GM18505 (cell line): ENCODE measurements around the gene GPC6.
"Not testable (repeated sequence)": the region's sequence is repeated elsewhere in the genome, so short reads cannot be mapped to it uniquely, and the experiment has no call there.

Source experiments
- ATAC-seq: cut with Tn5 transposase; IDR thresholded peaks from one replicate; pipeline ENCODE4 v1.9.1; 2021; ENCODE audit not compliant: unreplicated experiment
- POLR2A ChIP-seq: IDR thresholded peaks from 4 replicates; pipeline ENCODE4 v1.6.1; 2011; ENCODE audit warnings: borderline replicate concordance; ENCODE audit not compliant: insufficient read depth, insufficient read length; ENCODE audit errors: extremely low read depth

The GPC6 gene

DNA sequence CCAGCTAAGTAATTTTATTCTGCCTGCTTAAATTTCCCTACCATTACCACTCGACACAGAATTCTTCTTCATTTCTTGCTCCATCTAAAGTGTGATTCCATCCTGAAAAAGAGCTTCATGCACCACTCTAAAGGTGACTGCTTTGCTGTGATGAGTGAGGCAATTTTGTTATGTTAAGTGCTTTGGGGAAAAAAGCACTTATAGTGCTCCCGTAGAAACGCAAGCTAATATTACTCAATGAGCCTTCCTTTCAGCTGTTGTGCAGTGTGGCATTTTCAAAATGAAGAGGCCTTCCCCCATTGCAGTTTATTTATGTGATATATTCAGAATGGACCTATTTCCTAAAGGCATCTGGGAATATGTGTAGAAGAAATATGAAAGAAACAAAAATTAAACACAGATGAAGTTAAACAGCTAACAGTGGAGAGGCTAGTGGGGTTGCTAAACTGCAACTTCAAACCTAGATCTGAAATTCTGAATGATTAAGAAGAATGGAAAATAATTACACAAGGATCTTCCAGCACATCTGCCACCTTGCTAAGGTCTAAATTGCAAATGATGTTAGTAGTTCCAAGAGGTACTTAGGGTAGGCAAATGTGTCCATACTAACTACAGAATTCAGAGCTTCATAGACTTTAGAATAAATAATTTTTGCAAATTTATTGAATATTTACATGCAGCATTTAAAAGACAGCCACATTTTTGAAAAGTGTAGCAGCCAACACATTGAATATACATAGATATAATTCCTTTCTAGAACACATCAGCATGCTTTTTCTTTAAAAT lies 1041.2 kb downstream of the GPC6 start:
- no peak for TF ChIP-seq POLR2A
- ATAC-seq: no peak

DNA sequence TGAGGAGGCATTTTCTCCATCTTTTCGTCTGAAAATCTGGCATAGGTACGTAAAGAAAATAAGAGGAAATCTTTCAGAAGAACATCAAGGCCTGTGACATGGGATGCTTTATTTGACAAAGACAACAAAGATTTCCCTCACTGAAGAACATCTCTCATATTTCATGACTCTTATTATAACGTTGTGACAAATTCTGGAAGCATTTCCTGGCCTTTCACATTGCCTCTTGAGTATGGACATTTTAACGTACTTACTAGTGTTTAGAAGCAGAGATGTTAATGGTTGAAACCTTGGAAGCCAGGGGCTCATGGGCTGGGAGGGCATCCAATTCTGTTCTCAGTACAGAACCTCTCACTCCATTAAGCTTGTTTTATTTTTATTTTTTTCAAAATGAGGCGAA lies 1042.1 kb downstream of the GPC6 start:
- TF ChIP-seq POLR2A: no peak
- no peak for ATAC-seq

DNA sequence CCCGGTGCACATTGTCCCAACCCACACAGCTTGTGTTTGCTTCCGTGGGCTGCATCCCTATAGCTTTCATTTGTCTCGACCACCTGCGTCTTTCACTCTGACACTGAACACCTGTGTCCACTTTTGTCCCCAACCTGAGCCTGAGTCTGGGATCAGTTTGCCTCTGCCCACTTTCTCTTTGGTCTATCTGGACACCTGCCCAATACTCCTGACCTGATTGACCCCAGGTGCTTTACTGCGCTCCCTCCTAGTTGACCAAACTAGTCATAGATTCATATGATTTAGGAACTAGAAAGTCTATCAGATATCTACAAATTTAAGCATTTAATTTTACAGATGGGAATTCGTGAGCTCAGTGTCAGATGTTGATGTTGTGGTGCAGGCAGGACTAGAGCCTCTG lies 1043.0 kb downstream of the GPC6 start:
- ATAC-seq: no peak
- TF ChIP-seq POLR2A: no peak

DNA sequence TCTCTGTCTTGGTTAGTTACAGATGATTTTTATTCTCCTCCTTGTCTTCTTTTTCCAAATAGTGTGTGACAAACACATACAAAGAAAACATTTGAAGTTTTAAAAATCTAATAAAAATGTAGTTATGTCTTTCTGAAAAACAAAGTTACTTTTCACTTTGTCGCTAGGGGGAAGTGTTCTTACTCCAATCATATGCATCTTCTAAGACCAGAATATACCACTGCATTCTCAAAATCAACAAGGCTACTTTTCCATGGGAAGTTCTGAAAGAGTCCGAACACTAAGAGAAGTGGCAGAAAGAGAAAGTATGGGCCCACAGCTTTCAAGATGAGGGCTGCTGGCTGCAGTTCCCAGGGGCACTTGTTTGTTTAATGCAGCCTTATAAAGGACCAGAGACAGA lies 1043.9 kb downstream of the GPC6 start:
- no peak for TF ChIP-seq POLR2A
- no peak for ATAC-seq

DNA sequence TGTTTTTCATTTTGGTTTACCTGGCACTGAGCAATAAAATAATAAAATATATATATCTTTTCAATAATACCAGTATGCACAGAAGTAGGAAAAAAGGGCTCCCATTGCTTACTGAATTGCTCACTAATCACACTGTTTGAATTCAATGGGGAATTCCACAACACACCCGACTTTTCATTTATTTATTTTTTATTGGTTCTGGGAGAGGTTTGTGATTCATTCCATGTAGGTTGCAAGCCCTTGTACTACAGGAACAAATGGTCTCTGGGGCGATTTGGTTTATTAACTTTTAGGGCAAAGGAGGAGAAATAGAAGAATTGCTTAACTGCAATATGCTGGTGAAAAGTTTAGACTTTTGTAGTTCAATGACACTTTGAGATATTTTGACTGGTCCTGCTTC lies 1045.4 kb downstream of the GPC6 start:
- no peak for ATAC-seq
- no peak for TF ChIP-seq POLR2A

DNA sequence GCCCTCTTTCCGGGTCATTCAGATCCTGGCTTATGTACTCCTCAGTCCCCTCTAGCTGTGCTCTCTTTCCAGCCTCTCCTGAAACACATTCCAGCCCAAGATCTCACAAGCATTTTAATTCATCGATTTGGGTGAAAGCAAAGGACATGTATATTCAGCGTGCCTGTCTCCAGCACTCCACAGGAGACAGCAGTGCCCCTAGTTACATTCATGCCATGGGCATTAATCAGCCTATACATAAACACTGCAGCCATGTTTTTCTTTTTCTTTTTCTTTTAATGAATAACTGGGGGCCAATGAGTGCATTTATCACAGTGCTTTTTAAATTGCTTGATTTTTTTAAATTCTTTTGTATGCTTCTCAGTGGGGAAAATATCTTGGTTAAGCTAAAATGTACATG lies 1053.7 kb downstream of the GPC6 start:
- TF ChIP-seq POLR2A: no peak
- ATAC-seq: no peak

DNA sequence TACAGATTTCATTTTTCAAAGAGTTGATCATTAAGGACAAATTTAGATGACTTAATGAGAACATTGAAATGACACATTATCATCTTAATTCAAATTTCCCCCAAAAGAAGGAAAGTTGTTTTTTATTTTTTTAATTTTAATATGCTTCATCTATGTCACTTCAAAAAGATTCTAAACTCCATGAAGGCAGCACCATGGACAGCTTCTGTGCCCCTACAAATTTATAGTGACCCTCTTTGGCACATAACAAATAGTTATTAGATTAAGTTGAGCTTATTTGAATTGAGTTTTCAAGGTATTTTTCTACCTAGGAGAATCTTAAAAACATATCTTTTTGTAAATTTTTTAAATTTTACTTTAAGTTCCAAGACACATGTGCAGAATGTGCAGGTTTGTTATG lies 1054.2 kb downstream of the GPC6 start:
- no peak for TF ChIP-seq POLR2A
- no peak for ATAC-seq

DNA sequence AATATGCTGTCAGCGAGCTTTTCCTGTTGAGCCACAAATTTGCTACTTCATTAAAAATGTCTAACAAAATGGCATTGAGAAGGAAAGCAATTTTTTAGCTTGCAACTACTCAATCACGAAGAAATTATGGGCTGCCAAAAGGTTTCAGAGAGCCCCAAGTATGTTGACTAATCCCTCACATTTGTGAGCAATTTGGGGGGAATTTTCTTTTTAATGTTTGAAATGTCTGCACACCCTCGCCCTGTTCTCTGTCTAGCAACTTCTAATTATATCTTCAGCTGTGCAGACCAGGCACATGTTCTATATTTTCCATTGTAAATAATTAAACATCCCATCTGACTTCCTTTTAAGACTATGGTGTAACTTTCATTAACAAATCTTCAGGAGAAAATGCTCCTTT lies 1060.0 kb downstream of the GPC6 start:
- no peak for ATAC-seq

DNA sequence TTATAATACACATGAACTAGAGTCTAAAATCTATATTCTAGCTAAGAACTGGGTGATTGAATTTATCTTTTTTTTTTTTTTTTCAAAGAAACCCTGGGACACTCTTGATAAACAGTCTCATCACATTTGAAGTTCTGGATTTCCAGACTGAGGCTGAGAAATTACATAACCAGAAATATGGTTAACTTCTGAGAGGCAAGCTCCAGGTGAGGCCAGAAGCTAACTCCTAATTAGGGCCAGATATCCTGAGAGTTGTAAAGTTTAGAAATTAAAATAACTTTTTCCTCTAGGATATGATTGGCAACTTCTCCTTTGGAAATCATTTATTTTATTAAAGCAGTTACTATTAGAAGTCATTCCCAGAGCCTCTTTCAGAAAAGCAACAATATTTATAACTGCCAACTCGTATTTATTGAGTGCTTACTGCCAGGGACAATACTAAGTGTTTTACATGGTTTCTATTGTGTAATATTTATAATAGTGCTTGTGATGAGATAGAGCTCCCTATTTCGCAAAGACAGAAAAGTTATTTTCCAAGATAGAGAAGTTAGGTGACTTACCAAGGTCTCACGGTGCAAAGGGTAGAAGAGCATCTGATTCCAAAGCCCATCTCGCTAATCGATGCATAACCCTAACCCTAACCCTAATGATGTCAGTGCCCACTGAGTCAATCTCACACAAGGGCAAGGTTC lies 1065.2 kb downstream of the GPC6 start:
- no peak for TF ChIP-seq POLR2A
- no peak for ATAC-seq

More for the DNA sequence above, 1060.0 kb downstream of the GPC6 start:
- TF ChIP-seq POLR2A: no peak

DNA sequence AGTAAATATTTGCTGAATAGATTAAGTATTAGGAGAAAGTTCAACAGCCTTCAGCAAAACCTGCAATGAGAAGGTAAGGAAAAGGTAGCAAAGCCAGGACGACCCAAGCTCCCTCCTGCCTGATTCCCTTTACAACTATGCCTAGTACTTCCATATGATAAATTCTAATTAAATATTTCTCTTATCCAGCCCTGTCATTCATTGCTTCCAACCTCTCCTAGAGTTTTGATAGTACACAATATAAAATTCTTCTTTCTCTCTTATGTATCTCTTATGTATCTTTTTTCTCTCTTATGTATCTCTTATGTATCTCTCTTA lies 1065.7 kb downstream of the GPC6 start:
- ATAC-seq: no peak
- TF ChIP-seq POLR2A: no peak

DNA sequence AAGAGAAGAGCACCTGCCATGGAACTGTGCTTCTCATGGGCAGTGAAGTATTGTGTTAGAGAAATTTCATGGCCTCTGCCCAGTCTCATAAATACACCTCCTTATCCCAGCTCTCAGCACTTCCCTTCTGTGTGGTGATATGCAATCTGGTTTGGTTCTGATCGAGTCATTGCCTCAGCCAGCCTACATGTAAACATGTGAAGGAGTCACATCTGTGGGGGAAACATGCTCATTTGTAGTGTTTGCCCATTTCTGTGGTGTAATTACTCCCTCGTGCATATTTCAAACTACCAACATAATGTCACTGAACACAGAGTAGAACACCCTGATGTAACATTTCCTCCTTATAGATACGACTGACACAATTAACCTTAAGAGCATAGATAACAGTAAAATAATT lies 1069.9 kb downstream of the GPC6 start:
- ATAC-seq: no peak
- TF ChIP-seq POLR2A: no peak

DNA sequence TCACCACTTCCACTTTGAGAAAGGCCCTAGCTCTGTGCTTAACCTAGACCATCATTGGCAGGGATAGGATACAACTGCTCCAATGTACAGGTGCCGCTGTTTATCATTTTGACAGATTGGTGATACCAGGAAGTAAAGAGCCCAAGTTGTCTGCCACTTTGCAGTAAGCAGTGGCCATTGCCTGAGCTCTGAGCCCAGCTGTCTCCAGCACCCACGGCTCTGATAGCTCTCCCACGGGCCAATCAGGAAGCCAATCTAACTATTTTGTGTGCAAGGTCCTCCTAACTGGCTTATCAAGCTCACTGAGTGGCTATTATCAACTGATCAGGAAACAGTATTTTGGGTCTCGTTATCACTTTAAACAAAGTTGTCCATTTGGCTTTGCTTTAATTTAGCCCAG lies 1071.7 kb downstream of the GPC6 start:
- no peak for TF ChIP-seq POLR2A
- ATAC-seq: no peak

DNA sequence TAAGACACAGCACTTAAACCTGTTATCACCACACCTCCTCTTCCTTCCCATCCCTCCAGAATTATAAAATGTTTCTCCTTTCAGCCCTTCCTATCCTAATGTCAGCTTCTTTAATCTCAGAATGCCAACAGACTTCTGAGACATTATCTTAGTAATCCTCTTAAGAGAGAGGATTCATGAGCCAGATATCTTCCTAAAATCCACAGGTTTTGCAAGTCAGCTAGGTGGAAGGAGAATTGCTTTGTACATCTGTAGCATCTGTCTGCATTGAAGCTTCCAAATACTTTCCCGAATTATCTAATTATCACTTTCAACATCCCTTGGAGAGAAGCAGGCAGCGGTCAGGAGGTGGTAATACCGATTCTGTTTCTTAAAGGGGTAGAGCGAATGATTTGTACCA lies 1073.8 kb downstream of the GPC6 start:
- TF ChIP-seq POLR2A: no peak
- ATAC-seq: no peak

DNA sequence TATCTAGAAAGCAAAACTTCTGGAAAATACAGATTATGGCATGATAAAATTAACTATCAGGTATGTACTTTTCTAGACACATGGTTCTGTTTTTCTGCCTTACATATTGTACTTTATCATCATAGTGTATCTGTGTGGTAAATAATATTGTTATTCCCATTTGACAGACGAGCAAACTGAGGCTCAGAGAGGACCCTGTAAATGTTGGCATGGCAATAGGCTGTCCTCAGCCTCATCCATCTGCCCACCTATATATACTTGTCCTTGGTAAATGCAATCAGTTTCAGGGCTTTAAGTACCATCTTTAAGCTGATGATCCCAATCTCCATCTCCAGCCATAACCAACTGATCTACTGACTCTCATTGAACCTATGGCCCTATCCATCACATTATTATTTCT lies 1074.9 kb downstream of the GPC6 start:
- no peak for TF ChIP-seq POLR2A
- no peak for ATAC-seq

DNA sequence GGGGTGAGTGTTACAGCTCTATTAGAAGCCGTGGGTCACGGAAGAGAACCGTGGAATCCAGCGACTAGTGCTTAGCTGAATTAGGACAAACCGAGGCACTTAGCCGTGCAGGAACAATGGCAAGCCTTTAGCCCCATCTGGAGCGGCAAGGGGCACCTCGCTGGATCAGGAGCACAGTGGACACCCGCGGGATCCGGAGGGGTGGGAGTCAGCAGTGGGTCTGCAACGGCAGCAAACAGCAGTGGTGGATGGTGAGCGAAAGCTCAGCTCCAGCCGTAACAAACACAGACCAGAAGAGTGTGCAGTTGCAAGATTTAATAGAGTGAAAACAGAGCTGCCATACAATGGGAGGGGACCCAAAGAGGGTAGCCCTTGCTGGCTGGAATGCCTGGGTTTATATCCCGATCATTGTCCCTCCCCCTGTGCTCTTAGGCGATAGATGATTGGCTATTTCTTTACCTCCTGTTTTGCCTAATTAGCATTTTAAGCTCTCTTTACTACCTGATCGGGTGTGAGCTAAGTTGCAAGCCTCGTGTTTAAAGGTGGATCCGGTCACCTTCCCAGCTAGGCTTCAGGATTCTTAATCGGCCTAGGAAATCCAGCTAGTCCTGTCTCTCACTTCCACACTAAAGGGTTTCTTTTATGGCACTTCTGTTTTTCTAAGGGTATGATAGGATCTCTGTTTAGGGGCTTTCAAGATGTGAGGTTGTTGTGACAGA lies 1076.4 kb downstream of the GPC6 start:
- not testable (repeated sequence) for ATAC-seq
